GM19324 (cell line): ENCODE data around the gene SCYL1.

Experiments
- ATAC-seq: cut with Tn5 transposase; IDR thresholded peaks from one replicate; pipeline ENCODE4 v1.9.1; 2021; ENCODE audit warnings: mild to moderate bottlenecking, moderate library complexity; ENCODE audit not compliant: unreplicated experiment, low FRiP score

SCYL1 gene

GRCh38 chr11:65578667-65579066 is 53.8 kb downstream of the SCYL1 start:
- ATAC-seq, result no peak

- ATAC-seq, result no peak
Measured at GRCh38 chr11:65579291-65579690, 54.4 kb downstream of the SCYL1 start.

- ATAC-seq, result no peak
Measured at GRCh38 chr11:65580031-65580692, 55.3 kb downstream of the SCYL1 start.

GRCh38 chr11:65580756-65581155 is 55.9 kb downstream of the SCYL1 start:
- ATAC-seq, result no peak

- ATAC-seq, result no peak
Measured at GRCh38 chr11:65581928-65582327, 57.0 kb downstream of the SCYL1 start.

GRCh38 chr11:65583589-65583988 is 58.7 kb downstream of the SCYL1 start:
- ATAC-seq, result no peak

GRCh38 chr11:65584106-65584505 is 59.2 kb downstream of the SCYL1 start:
- no peak for ATAC-seq

- no peak for ATAC-seq
Measured at GRCh38 chr11:65584723-65585171, 59.9 kb downstream of the SCYL1 start.

- ATAC-seq, result no peak
Measured at GRCh38 chr11:65585396-65586246, 60.7 kb downstream of the SCYL1 start.

- ATAC-seq, result no peak
Measured at GRCh38 chr11:65586247-65586630, 61.4 kb downstream of the SCYL1 start.

- no peak for ATAC-seq
Measured at GRCh38 chr11:65586676-65587075, 61.8 kb downstream of the SCYL1 start.
